Tibial nerve (tissue), 4 donors: ENCODE measurements around the gene CYFIP2.

Experiments
- EP300 ChIP-seq, 2 donors: sonication (generic); formaldehyde crosslinking; IDR thresholded peaks; one replicate each; pipeline ENCODE4 v1.6.1; 2017; ENCODE audit warnings: antibody characterized with exemption in 2 of 2, mild to moderate bottlenecking in 1 of 2
- POLR2A ChIP-seq, 2 donors: fragments of 450-650 bp; IDR thresholded peaks; one replicate each; pipeline ENCODE4 v1.6.1; 2017; ENCODE audit warnings: antibody characterized with exemption in 2 of 2, mild to moderate bottlenecking in 2 of 2, moderate library complexity in 2 of 2
- TF ChIP-seq, protein P1 (sequence below), 5 experiments: fragments of 200-600 bp in 3 of 5; fragments of 450-650 bp in 2 of 5; sonication (generic) in 3 of 5; IDR thresholded peaks; one replicate each; pipeline ENCODE4 v1.5.1; 2016 to 2019; ENCODE audit warnings: antibody characterized with exemption in 5 of 5, mild to moderate bottlenecking in 3 of 5, moderate library complexity in 2 of 5

DNA sequence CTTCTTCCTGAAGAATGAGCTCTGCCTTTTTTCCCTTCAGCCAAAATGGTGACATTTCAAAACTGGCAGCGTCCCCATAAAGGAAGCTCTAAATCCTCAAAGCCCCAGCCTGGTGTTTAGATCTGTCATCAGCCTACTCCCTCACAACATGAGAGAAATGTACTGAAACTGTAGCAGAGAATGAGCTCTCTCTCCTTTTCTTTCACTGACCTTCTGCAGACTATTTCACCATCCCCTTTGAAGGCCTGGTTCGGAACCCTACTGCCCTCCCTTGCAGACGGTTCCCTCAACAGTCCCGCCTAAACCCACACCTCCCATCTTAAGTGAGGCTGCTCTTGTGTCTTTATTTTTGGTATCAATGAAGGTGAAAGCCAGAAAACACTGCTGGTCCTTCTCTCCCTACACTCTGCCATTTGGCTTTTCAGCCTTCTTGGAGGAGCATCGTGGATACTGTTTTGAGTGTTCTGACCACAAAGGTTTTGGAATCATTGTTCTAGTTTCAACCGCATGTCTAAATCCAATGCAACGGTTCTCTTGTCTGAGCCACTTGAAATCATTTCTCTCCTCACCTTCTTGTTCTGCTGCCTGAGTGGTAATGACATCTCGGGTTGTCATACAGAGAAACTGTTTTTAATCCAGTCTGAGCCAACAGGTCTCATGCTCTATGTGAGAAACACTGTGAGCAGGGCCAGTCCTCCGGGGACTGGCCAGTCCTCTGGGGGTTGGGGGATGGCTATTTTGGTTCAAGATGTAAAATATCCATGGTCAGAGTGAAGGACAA is 46.2 kb upstream of the CYFIP2 start:
- TF ChIP-seq POLR2A (IDR thresholded peaks at IDR 0.05) (no peak), EP300 (IDR thresholded peaks at IDR 0.05) (no peak)
- TF ChIP-seq, protein P1, sequence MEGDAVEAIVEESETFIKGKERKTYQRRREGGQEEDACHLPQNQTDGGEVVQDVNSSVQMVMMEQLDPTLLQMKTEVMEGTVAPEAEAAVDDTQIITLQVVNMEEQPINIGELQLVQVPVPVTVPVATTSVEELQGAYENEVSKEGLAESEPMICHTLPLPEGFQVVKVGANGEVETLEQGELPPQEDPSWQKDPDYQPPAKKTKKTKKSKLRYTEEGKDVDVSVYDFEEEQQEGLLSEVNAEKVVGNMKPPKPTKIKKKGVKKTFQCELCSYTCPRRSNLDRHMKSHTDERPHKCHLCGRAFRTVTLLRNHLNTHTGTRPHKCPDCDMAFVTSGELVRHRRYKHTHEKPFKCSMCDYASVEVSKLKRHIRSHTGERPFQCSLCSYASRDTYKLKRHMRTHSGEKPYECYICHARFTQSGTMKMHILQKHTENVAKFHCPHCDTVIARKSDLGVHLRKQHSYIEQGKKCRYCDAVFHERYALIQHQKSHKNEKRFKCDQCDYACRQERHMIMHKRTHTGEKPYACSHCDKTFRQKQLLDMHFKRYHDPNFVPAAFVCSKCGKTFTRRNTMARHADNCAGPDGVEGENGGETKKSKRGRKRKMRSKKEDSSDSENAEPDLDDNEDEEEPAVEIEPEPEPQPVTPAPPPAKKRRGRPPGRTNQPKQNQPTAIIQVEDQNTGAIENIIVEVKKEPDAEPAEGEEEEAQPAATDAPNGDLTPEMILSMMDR (IDR thresholded peaks at IDR 0.05) = no peak
